COR-L47 (cell line): ENCODE data around the gene MOG.

ENCODE experiments used
- DNase-seq: peaks from one replicate; lab custom pipeline; 2025; lab: John Stamatoyannopoulos, UW

Gene MOG

GRCh38 chr6:29676981-29677601, 20.2 kb downstream of the MOG start:
- peak; percentile 78 for DNase-seq

- no peak for DNase-seq
Observed at GRCh38 chr6:29678114-29678513, 21.2 kb downstream of the MOG start.

- no peak for DNase-seq
Observed at GRCh38 chr6:29679962-29680361, 23.1 kb downstream of the MOG start.

GRCh38 chr6:29680416-29680815, 23.5 kb downstream of the MOG start:
- DNase-seq, result no peak

GRCh38 chr6:29680904-29681303, 24.0 kb downstream of the MOG start, which contains the start of gene ZFP57:
ZFP57 (minus strand) TSS chr6:29681152; CDS start chr6:29677003, 4,149 bp downstream.
- DNase-seq, result no peak

GRCh38 chr6:29681811-29682210, 24.9 kb downstream of the MOG start:
- no peak for DNase-seq

- no peak for DNase-seq
Observed at GRCh38 chr6:29685718-29686326, 28.9 kb downstream of the MOG start.

GRCh38 chr6:29694637-29695036, 37.7 kb downstream of the MOG start:
- no peak for DNase-seq

- DNase-seq, result no peak
Observed at GRCh38 chr6:29696147-29697125, 39.5 kb downstream of the MOG start.

GRCh38 chr6:29702519-29703103, 45.7 kb downstream of the MOG start:
- DNase-seq, result peak; percentile 22

GRCh38 chr6:29705389-29706231, 48.7 kb downstream of the MOG start:
- DNase-seq, result peak; percentile 15

GRCh38 chr6:29708432-29709179, 51.7 kb downstream of the MOG start:
- DNase-seq, result no peak

- no peak for DNase-seq
Observed at GRCh38 chr6:29709188-29709587, 52.3 kb downstream of the MOG start.

- no peak for DNase-seq
Observed at GRCh38 chr6:29710281-29710941, 53.5 kb downstream of the MOG start.

- DNase-seq, result no peak
Observed at GRCh38 chr6:29720863-29721262, 64.0 kb downstream of the MOG start.
